GM12801 (cell line): ENCODE data around the gene DIPK1A.

ENCODE experiments used
- TF ChIP-seq, protein P1 (sequence below): IDR thresholded peaks from one replicate; pipeline ENCODE4 v1.5.1; 2011; ENCODE audit warnings: control low read depth; ENCODE audit not compliant: insufficient read length; ENCODE audit errors: extremely low read depth

DIPK1A gene

GRCh38 chr1:92858564-92859399, 102.5 kb downstream of the DIPK1A start:
- TF ChIP-seq, protein P1, sequence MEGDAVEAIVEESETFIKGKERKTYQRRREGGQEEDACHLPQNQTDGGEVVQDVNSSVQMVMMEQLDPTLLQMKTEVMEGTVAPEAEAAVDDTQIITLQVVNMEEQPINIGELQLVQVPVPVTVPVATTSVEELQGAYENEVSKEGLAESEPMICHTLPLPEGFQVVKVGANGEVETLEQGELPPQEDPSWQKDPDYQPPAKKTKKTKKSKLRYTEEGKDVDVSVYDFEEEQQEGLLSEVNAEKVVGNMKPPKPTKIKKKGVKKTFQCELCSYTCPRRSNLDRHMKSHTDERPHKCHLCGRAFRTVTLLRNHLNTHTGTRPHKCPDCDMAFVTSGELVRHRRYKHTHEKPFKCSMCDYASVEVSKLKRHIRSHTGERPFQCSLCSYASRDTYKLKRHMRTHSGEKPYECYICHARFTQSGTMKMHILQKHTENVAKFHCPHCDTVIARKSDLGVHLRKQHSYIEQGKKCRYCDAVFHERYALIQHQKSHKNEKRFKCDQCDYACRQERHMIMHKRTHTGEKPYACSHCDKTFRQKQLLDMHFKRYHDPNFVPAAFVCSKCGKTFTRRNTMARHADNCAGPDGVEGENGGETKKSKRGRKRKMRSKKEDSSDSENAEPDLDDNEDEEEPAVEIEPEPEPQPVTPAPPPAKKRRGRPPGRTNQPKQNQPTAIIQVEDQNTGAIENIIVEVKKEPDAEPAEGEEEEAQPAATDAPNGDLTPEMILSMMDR: peak; percentile 32

DNA sequence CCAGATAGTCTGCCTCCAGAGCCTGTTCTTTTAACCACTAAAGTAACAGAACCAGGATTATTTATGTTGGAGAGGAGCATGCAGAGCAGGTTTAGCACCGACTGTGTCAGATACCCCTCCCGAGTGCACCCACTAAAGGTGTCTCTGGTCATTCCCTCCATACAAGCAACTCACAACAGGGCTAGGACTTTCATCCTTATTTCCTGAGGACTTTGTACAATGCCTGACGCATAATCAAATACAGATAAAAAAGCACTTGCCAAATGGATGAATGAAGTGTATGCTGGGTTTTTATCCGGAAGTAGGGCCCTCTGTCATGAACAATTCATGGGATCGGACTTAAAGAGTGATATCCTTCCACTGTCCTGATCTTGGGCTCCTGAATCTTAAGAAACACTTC, 103.4 kb downstream of the DIPK1A start:
- TF ChIP-seq, protein P1: no peak

GRCh38 chr1:92855236-92855635, 106.0 kb downstream of the DIPK1A start:
- TF ChIP-seq, protein P1: no peak

DNA sequence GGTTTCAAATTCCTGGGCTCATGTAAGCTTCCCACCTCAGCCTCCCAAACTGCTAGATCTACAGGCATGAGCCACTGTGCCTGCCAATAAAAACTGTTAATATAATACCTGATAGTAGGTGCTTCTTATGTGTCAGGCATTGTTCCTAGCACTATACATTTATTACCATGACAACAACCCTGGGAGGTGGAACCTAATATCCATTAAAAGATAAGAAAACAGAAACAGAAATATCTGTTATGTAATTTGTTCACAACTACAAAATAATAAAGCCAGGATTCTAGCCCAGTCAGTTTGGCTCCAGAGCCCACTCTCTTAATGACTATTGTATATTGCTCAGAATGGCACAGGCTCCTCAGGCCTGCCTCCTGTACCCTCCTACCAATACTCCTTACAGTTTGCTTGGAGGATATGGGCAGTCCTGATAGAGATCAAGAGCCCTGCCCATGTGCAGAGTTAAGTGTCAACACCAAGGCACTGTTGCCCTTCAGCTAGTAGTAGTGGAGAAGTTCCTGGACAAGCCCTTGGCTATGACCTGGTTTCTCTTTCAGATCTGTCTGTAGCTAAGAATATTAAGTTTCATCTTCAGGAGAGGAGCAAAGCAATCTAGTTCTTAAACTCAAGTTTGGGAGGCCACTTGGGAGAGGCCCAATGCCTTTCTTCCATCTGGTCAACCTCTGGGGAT, 107.0 kb downstream of the DIPK1A start:
- TF ChIP-seq, protein P1: no peak

GRCh38 chr1:92853299-92853698, 108.0 kb downstream of the DIPK1A start:
- TF ChIP-seq, protein P1: no peak

DNA sequence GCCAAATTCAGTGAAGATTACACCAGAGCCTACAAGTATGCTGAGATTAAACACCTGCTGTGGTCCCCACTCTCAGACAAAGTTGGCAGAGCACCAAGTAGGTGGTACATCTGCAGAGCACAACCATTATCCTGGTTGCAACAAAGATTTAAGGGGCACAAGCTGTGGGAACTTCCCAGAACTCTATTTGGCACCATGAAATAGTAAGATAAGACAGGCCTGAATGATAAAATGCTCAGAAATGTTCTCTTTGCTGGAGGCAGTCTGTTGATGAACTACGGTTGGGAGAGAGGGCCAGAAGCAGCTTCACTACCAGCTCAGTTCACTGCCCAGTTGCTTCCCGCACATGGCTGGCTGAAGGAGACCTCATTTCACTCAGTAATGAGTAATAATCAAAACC, 109.5 kb downstream of the DIPK1A start:
- TF ChIP-seq, protein P1: no peak

GRCh38 chr1:92850019-92850418, 111.2 kb downstream of the DIPK1A start:
- TF ChIP-seq, protein P1: no peak
